Measurements from ENCODE around the gene HCRTR1. TPM values are rescaled to one million over a fixed set of nuclear protein-coding genes. Genes with fewer than 3 reads are reported as not detected.

The HCRTR1 gene
- total RNA-seq, 3 donors from 2014 or later, result not detected

DNA sequence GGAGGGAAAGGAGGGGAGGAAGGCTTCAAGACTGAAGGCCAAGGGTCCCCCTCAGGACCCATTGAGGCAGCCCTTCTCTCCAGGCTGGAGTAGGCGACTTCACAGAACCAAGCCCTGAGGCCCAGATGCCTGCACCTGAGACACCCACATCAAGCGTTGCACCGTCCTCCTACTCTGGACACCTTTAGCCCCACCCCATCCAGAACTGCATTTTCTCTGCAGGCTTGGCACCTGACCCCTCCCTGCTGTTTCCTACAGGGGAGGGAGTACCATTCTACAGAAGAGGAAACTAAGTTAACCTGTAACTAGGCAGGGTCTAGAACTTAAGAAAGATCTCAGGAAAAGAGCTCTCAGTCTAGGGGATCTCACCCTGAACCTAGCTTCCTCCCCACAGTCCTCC is 15.2 kb downstream of the HCRTR1 start:
- no peak for DNase-seq (ENCODE audit: low spot score in 2 of 2)
- no peak overlapping the region for H3K27ac ChIP-seq
- H3K9me3 ChIP-seq, result no peaks in the 10 kb centered on the region
- intact Hi-C loops (cut with DNase I; ENCODE audit: low total_unique reads), result no loop called here
- TF ChIP-seq, protein P1, sequence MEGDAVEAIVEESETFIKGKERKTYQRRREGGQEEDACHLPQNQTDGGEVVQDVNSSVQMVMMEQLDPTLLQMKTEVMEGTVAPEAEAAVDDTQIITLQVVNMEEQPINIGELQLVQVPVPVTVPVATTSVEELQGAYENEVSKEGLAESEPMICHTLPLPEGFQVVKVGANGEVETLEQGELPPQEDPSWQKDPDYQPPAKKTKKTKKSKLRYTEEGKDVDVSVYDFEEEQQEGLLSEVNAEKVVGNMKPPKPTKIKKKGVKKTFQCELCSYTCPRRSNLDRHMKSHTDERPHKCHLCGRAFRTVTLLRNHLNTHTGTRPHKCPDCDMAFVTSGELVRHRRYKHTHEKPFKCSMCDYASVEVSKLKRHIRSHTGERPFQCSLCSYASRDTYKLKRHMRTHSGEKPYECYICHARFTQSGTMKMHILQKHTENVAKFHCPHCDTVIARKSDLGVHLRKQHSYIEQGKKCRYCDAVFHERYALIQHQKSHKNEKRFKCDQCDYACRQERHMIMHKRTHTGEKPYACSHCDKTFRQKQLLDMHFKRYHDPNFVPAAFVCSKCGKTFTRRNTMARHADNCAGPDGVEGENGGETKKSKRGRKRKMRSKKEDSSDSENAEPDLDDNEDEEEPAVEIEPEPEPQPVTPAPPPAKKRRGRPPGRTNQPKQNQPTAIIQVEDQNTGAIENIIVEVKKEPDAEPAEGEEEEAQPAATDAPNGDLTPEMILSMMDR (IDR thresholded peaks at IDR 0.05), result no peak
- TF ChIP-seq POLR2A (IDR thresholded peaks at IDR 0.05) (no peak), POLR2AphosphoS5 (IDR thresholded peaks at IDR 0.05) (no peak)
- peaks cover 0 to 17% of the 10 kb centered on the region in 2 donors for H3K4me1 ChIP-seq
- H3K4me3 ChIP-seq, result no peak overlapping the region
- no peaks in the 10 kb centered on the region for H3K36me3 ChIP-seq
- no peaks in the 10 kb centered on the region for H3K27me3 ChIP-seq

DNA sequence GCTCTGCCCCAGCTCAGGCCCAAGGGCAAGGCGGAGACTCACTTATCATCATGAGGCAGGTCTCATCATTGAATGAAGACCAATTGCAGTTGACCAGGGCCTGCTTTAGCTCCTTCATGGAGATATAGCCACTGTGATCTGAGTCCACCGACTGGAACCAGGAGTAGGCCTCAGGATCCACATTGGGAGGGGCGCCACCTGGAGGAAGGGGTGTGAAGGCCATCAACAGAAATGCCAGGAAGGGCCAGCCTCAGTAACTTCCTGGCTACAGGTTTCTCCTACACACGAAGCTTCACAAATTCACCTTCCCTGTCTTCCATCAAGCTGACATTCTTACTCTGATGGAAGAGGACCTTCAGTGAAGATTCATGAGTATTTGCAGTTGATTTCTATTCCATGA is 15.6 kb downstream of the HCRTR1 start:
- no peak for TF ChIP-seq POLR2AphosphoS5 (IDR thresholded peaks at IDR 0.05)
- TF ChIP-seq, protein P1 (IDR thresholded peaks at IDR 0.05), result peak in 1 of 3 donors; percentile 8
- no peak overlapping the region for H3K27ac ChIP-seq
- DNase-seq (ENCODE audit: low spot score in 2 of 2), result no peak
- peaks cover 0 to 13% of the 10 kb centered on the region in 2 donors for H3K4me1 ChIP-seq
- no peaks in the 10 kb centered on the region for H3K36me3 ChIP-seq
- no peaks in the 10 kb centered on the region for H3K9me3 ChIP-seq
- H3K4me3 ChIP-seq, result no peak overlapping the region
- H3K27me3 ChIP-seq, result no peaks in the 10 kb centered on the region
- intact Hi-C loops (cut with DNase I; ENCODE audit: low total_unique reads), result no loop called here

DNA sequence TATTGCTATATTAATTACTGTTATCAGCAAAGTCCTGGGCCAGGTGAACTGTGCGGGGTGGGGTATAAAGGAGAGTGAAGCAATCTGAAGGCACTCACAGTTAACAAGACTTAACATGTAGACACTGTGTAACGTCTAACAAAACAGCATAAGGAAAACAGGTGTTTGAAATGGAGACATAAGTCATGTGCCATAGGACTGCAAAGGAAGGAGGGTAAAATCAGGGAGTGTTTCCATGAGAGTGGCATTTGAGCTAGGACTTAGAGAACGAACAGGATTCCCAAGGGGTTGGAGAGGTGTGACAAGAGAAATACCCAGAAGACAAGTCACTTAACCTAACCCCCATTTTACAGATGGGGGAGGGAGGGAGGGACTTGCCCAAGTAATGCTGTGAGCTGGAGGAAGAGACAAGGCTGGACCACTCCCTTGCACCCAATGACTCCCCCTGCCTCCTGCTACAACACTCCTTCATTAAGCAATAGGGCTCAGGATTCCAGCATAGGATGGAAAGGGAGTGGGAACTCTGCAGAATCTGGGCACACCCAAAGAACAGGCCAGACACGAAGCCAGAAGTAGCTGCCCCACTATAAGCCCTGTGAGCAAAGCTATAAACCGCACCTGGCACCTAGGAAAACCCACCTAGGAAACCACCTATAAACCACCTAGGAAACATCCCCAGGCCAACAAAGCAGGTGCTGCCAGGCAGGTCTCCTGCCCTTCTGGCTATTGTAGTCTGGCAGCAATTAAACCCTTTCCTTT is 20.6 kb downstream of the HCRTR1 start:
- TF ChIP-seq POLR2AphosphoS5 (IDR thresholded peaks at IDR 0.05) (no peak), POLR2A (IDR thresholded peaks at IDR 0.05) (no peak)
- TF ChIP-seq, protein P1 (IDR thresholded peaks at IDR 0.05), result no peak
- H3K9me3 ChIP-seq, result no peaks in the 10 kb centered on the region
- H3K27ac ChIP-seq, result no peak overlapping the region
- H3K27me3 ChIP-seq, result no peaks in the 10 kb centered on the region
- intact Hi-C loops (cut with DNase I; ENCODE audit: low total_unique reads), result no loop called here
- no peak overlapping the region for H3K4me3 ChIP-seq
- H3K36me3 ChIP-seq, result no peaks in the 10 kb centered on the region
- no peak for DNase-seq (ENCODE audit: low spot score in 2 of 2)
- peaks cover 0 to 4% of the 10 kb centered on the region in 2 donors for H3K4me1 ChIP-seq

DNA sequence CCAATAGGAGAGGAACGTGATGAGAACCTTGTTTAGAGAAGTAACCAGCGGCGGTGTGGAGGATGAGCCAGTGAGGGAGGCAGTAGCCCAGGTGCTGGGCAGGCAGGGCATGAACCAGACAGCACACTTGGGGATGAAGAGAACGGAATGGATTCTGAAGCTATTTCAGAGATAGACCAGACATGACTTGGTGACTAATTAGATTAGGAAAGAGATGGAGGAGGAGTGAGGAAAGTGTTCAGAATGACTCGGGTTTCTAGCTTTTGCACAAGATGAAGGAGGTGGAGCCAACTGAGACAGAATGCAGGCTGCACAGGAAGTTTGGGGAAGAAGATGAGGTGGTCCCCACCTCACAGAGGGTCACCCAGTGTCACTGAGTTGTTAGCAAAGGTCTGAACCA is 22.1 kb downstream of the HCRTR1 start:
- H3K4me3 ChIP-seq, result no peak overlapping the region
- no peak for DNase-seq (ENCODE audit: low spot score in 2 of 2)
- TF ChIP-seq POLR2AphosphoS5 (IDR thresholded peaks at IDR 0.05) (no peak), POLR2A (IDR thresholded peaks at IDR 0.05) (no peak)
- TF ChIP-seq, protein P1 (IDR thresholded peaks at IDR 0.05), result no peak
- H3K36me3 ChIP-seq, result no peaks in the 10 kb centered on the region
- intact Hi-C loops (cut with DNase I; ENCODE audit: low total_unique reads), result no loop called here
- H3K9me3 ChIP-seq, result no peaks in the 10 kb centered on the region
- no peak overlapping the region for H3K27ac ChIP-seq
- no peaks in the 10 kb centered on the region for H3K27me3 ChIP-seq
- peaks cover 7 to 12% of the 10 kb centered on the region in 2 donors for H3K4me1 ChIP-seq

DNA sequence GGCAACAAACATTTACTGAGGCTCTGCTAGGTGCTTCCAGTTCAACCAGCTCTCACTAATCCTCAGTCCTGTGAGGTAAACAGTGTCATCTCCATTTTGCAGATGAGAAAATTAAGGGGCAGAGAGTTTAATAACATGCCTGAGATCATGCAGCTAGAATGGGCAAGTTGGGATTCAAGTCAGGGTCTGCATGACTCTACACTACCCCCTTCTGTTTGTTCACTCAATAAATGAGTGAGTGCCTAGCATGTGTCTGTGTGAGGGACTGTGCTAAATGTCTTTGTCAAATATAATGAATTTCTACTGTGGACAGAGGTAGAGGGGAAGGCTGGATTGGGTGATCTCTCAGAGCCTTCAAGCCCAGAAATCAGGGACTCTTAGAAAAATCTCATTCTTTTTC is 22.7 kb downstream of the HCRTR1 start:
- Histone ChIP-seq H3K9me3 (no peaks in the 10 kb centered on the region), H3K4me1 (peaks cover 7 to 12% of the 10 kb centered on the region in 2 donors), H3K4me3 (no peak overlapping the region), H3K36me3 (no peaks in the 10 kb centered on the region), H3K27me3 (no peaks in the 10 kb centered on the region), H3K27ac (no peak overlapping the region)
- no peak for DNase-seq (ENCODE audit: low spot score in 2 of 2)
- intact Hi-C loops (cut with DNase I; ENCODE audit: low total_unique reads), result no loop called here
- TF ChIP-seq, protein P1 (IDR thresholded peaks at IDR 0.05), result no peak
- no peak for TF ChIP-seq POLR2AphosphoS5 (IDR thresholded peaks at IDR 0.05)
- TF ChIP-seq POLR2A (IDR thresholded peaks at IDR 0.05), result no peak

Data from breast epithelium (tissue), 4 donors.